Fibroblast of skin of left quadriceps (primary cell): ENCODE results near the gene SLC16A2.

Experiments
- DNase-seq, 2 experiments: peaks; one replicate each; pipeline ENCODE4 v3.0.0-alpha.2; 2013; ENCODE audit warnings: low read depth in 2 of 2

SLC16A2 gene

DNA sequence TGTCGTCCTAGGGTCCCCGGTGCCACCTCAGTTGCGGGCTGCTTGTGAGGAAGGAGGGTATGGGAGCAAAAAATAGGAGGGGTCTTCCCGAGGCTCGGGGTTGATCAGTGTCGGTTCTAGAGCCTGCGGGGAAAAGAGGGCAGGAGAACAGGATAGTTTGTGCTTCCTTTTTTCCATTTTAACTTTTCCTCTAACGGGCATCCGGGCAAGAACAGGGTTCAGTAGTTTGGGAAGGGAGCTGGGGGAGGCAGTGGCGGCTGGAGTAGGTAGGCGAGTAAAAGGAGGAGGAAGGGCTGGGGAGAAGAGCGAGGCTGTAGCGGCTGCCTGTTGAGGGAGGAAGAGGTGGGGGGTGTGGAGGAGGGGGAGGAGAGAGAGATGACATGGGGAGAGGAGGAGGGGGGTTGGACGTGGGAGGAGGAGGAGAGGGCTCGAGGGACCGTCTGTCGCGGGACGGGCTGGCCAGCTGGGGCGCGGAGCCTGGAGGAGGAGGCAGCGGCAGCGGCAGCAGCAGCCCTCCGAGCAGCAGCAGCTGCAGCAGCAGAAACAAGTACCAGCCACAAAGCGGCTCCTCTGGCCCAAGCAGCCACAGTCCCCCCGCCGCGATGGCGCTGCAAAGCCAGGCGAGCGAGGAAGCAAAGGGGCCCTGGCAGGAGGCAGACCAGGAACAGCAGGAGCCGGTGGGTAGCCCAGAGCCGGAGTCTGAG, at the start of gene SLC16A2:
TSS of gene SLC16A2 (plus strand) at position 458 of the 704 bp plus-strand sequence. CDS start at position 603, 145 bp downstream.
- peak; percentile 46 to 59 for DNase-seq

DNA sequence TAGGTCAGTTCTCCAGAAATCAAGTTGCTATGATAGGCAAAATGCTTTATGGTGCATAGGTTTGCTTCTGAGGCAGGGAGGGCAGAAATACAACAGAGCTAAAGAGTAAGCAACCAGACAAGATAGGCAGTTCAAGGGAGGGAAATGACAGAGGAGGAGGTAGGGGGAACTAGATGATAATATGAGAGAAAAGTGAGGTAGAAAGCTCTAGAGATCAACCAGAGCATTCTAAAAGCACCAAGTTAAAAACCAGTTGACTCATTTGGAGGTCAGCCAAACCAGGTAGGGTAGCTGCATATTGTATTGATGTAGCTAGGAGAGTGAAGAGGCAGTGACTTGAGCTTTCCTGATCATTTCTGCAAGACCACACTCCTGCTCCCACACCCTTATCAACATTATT, 49.0 kb upstream of the SLC16A2 start:
- DNase-seq = no peak

GRCh38 chrX:74377282-74377681, 44.0 kb upstream of the SLC16A2 start:
- DNase-seq = no peak

DNA sequence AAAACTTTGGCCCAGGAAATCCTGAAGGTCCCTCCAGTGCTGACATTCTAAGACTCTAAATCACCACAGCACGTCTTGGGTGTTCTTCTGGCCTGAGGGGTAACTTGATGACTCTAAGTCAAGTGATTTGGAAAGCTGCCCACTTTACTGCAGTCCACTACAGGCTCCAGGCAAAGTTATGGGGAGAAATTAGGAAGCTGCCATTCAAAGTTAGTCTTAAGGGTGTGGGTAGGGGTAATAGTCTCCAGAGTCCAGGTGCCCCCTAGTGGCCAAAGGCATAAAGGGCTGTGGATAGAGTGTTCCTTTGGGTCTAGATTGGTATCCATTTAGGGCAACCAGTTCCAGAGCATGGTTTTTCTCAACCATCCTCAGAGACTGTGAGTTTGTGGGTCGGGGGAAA, 38.7 kb upstream of the SLC16A2 start:
- peak; percentile 24 to 29 for DNase-seq

- peak; percentile 22 to 23 for DNase-seq
Measured at GRCh38 chrX:74383611-74384010, 37.7 kb upstream of the SLC16A2 start.

DNA sequence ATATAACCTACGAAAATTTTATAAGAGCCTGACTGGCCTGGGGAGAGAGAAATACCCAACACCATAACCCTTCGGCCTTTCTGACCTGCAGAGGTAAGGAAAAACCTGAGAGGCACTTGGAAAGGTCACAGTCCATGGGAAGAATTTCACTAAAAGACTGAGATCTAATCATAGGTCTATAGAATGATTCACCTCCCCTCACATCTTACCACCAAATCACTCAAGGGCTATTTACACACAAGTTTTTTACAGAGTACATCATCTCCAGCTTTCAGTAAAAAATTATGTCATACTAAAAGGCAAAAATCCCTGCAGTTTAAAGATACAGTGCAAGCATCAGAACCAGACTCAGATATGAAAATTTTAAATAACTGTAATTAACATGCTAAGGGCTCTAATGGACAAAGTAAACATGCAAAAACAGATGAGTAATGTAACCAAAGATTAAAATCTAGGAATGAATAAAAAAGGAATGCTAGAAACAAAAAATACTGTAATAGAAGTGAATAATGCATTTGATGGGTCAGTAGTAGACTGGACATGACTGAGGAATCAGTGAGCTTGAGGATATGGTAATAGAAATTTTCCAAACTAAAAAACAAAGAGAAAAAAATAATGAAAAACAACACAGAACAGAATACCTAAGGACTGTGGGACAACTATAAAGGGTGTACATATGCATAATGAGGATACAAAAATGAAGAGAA, 32.1 kb upstream of the SLC16A2 start:
- DNase-seq = no peak

DNA sequence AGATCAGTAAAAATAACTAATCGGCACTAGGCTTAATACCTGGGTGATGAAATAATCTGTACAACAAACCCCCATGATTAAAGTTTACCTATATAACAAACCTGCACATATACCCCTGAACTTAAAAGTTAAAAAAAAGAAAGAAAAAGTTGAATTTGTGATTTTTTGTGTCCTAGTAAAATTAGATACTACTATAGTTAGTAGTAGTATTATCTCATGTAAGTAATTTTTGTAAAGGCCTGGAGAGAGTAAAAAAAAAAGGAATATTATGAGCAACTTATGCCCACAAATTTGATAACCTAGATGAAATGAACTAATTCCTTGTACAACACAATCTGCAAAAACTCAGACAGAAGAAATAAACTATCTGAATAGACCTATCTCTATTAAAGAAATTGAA, 25.7 kb upstream of the SLC16A2 start:
- no peak for DNase-seq

DNA sequence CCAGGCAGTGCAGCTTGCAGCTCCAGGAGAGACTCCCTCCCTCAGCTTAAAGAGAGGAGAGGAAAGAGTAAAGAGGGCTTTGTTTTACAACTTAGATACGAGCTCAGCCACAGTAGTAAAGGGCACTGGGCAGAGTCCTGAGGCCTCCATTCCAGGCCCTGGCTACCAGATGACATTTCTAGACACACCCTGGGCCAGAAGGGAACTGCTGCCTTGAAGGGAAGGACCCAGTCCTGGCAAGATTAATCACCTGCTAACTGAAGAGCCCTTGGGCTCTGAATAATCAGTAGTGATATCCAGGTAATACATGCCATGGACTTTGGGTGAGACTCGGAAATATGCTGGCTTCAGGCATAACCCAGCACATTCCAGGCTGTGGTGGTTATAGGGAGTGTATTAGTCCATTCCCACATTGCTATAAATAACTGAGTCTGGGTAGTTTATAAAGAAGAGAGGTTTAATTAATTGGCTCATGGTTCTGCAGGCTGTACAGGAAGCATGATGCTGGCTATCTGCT, 15.3 kb upstream of the SLC16A2 start:
- no peak for DNase-seq

DNA sequence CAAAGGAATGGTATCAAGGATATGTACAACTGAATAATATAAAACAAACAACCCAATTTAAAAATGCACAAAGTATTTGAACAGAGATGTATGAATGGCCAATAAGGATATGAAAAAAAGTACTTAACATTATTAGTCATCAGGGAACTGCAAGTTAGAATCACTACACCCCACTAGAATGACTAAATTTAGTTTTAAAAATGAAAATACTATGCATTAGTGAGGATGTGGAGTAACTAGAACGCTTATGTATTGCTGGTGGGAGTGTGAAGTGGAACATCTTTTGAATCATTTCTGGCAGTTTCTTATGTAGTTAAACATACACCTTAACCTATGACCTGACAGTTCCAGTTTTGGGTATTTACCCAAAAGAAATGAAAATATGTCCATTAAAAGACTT, 13.0 kb upstream of the SLC16A2 start:
- no peak for DNase-seq

GRCh38 chrX:74419864-74420195, 1.5 kb upstream of the SLC16A2 start:
- no peak for DNase-seq

- DNase-seq = peak; percentile 10 to 24
Measured at GRCh38 chrX:74420196-74421035, 877 bp upstream of the SLC16A2 start.

- no peak for DNase-seq
Measured at GRCh38 chrX:74421740-74422352, 553 bp downstream of the SLC16A2 start.

DNA sequence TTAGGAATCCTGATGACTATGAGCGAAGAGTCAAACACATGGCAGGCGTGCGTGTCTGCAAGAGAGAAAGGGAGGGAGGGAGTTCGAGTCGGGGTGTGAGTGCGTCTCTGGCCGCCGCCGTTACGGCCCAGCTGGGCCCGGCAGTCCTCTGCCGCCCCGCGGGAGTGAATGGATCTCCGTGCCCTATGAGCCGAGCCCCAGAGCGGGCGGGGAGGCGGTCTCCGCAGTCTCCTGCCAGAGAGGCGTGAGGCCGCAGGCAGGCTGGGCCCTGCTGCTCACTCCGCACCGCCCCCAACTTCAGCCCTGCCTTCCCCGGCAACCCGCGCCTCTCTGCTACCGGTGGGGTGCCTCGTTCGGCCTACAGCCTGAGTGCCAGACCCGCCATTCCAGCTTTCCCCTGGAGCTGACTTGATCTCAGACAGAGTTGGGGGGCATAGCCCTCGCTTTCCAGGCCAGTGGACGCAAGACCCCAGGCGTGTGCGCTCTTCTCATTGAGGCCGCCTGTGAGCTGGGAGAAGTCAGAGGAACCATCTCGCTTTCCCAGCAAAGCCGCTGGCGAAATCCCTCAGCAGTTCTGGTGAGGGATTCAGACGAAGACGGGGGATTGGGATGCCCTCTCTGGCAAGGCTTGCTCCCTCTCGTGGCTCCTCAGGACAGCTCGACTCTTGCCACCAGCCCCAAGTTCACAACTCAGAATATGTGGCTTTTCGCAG, 1.4 kb downstream of the SLC16A2 start:
- peak; percentile 8 to 15 for DNase-seq

DNA sequence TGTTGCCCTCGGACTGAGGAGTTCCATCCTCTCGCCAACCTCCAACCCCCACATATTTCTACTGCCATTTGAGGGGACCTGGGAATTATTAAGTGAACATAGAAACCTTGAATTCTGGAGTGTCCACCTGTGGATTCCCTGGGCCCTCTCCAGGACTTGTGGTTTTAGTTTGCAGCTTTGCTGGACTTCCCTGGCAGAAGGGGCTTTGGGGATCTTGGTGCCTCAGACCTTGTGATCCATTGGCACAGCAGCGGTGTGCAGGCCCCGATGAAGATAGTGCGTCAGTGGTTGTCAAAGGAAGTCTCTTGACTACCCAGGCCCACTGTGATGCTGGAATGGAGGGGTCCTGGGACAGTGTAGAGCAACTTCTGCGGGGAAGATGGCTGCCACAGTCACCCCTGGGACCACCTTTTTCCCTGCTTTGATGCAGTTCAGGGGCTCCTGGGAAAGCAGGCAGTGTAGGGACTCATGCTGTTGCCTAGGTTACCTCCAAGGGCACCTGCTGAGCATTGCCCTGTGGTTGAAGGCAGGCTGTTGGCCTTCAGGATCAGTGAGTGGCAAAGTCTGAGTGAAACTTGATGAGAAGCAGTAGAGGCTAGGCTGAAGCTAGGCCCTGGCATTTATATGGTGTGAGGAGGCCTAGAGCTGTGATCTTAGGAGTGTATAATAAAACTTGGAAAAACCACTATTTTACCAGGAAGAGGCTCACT, 2.2 kb downstream of the SLC16A2 start:
- no peak for DNase-seq

- no peak for DNase-seq
Measured at GRCh38 chrX:74426071-74426470, 4.8 kb downstream of the SLC16A2 start.

- no peak for DNase-seq
Measured at GRCh38 chrX:74426615-74427014, 5.3 kb downstream of the SLC16A2 start.

DNA sequence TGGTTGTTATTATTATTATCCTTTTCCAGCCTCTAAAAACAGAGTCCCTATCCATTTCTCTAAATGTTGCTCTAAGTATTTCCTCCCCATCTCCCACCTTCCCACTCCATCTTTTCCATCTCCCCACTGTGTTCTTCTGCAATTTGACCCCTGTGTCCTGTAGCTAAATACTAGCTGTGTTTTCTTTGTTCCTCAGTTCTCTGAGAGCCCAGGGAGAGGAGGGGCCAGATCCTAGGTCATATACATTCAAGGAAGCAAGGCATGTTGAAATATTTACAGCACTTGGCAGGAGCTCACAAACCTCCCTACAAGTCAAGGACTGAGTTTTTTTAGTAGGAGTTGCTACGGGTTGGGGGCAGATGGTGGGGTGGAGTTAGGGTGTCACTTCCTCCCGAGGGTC, 10.5 kb downstream of the SLC16A2 start:
- no peak for DNase-seq

- DNase-seq = no peak
Measured at GRCh38 chrX:74434336-74434735, 13.0 kb downstream of the SLC16A2 start.

DNA sequence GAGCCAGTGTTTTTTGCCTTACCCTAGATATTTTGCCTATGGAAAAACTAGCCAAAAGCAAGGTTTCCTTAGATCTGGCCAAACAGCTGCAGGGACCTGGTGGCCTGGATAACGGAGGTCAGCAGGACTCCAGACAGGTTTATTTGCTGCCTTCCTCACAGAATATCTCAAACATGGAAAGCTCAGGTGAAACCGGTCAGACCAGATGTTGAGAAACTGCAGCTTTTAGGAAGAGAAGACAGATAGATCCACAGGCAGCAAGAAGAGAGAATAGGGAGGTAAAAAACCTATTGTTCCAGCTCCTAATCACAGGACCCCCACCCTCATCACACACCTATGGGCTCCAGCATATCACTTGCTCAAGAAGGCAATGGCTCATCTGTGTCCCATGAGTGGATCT, 16.2 kb downstream of the SLC16A2 start:
- no peak for DNase-seq

DNA sequence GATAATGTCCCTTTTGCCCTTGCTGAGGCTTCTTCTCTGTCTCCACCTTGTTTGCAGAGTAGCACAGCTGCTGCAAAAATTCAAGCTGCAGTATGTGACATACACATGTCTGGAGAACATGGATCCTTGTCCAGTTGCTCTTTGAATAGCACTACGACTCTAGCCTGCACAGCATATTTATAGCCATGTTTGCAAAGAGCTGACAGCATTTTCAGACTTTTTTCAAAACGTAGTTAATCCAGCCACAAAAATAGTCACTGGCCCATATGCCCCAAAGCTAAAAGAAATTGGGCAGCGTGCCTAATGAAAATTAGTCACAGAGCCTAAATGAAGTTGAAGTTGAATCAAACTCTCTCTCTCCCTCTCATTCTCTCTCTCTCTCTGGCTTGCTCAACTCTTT, 17.5 kb downstream of the SLC16A2 start:
- DNase-seq = no peak

DNA sequence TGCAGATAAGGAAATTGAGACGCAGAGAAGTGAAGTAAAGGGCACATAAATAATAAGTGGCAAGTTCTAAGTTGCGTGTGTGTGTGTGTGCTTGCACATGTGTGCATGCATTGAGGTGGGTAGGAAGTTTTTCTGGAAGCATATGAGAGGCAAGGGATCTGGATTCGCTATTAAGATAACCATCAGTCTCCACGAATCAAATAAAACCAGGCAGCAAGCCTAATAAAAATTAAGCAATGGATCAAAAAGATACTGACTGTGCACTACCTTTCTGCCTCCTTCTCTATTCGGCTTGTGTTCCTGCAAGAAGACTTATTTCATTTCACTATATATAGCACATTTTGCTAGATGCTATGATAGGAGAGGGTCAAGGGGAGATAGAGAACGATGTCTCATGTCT, 23.8 kb downstream of the SLC16A2 start:
- DNase-seq = no peak
